ENCODE results near the gene MCM7. TPM values are rescaled to one million over a fixed set of nuclear protein-coding genes. Genes with fewer than 3 reads are reported as not detected.

The MCM7 gene
- total and polyA plus RNA-seq, 2 of the 13 experiments (the other 11 are each of a cell fraction or from before 2014, with no cell fraction given): 84.5 to 214 TPM

- TF ChIP-seq FOXP1 (IDR thresholded peaks at IDR 0.05) (peak; percentile 67), FOXP1 (CRISPR knock-in tag; IDR thresholded peaks at IDR 0.05) (peak; percentile 84), SALL2 (CRISPR knock-in tag; IDR thresholded peaks at IDR 0.05) (no peak), ZNF30 (CRISPR knock-in tag; IDR thresholded peaks at IDR 0.05) (no peak), RARA (CRISPR knock-in tag; IDR thresholded peaks at IDR 0.05) (peak; percentile 75), POLR2A (IDR thresholded peaks at IDR 0.05; ENCODE audit: insufficient read depth in 1 of 2, low read depth in 2 of 2, low read length in 2 of 2) (peak; percentile 17 to 79; a peak in 3 of 4 replicates), ASH2L (IDR thresholded peaks at IDR 0.05; ENCODE audit: insufficient read length, low read depth, low read length) (peak; percentile 64), IRF2 (CRISPR knock-in tag; IDR thresholded peaks at IDR 0.05) (peak; percentile 28; the same call in 1 of the 2 replicates), CHD4 (IDR thresholded peaks at IDR 0.05; ENCODE audit: borderline replicate concordance, low read length) (no peak), ZNF543 (CRISPR knock-in tag; IDR thresholded peaks at IDR 0.05) (0 out of 2 replicates have a peak, but pooled peaks have one; percentile 54), NFE2 (CRISPR knock-in tag; IDR thresholded peaks at IDR 0.05) (no peak), DPF2 (CRISPR knock-in tag; IDR thresholded peaks at IDR 0.05; ENCODE audit: borderline replicate concordance, low read depth) (peak; percentile 65; the same call in 1 of the 2 replicates), SOX6 (IDR thresholded peaks at IDR 0.05) (no peak), SOX6 (CRISPR knock-in tag; IDR thresholded peaks at IDR 0.05) (peak; percentile 84), IRX3 (CRISPR knock-in tag; IDR thresholded peaks at IDR 0.05; ENCODE audit: borderline replicate concordance, low read depth) (no peak), CENPT (CRISPR knock-in tag; IDR thresholded peaks at IDR 0.05; ENCODE audit: low read depth) (no peak), ZNF850 (CRISPR knock-in tag; conservative IDR thresholded peaks at IDR 0.05) (no peak), POLR2G (IDR thresholded peaks at IDR 0.05; ENCODE audit: low read depth, low read length) (peak; percentile 81), ARNT2 (CRISPR knock-in tag; IDR thresholded peaks at IDR 0.05; ENCODE audit: low read depth) (peak; percentile 63; the same call in 1 of the 2 replicates), CHCHD3 (CRISPR knock-in tag; IDR thresholded peaks at IDR 0.05) (no peak), FOXK1 (CRISPR knock-in tag; IDR thresholded peaks at IDR 0.05; ENCODE audit: borderline replicate concordance, low read depth) (peak; percentile 25; the same call in 1 of the 2 replicates), TRIM24 (CRISPR knock-in tag; IDR thresholded peaks at IDR 0.05) (no peak; the same call in 1 of the 2 replicates), MATR3 (CRISPR knock-in tag; IDR thresholded peaks at IDR 0.05) (no peak), ZNF329 (CRISPR knock-in tag; IDR thresholded peaks at IDR 0.05; ENCODE audit: low read depth) (no peak), ZSCAN20 (CRISPR knock-in tag; IDR thresholded peaks at IDR 0.05; ENCODE audit: borderline replicate concordance) (no peak), FOXA3 (CRISPR knock-in tag; IDR thresholded peaks at IDR 0.05) (peak; percentile 86), NR2F2 (IDR thresholded peaks at IDR 0.05; ENCODE audit: borderline replicate concordance, low read depth) (peak; percentile 68), ZBTB25 (CRISPR knock-in tag; IDR thresholded peaks at IDR 0.05) (peak; percentile 42; the same call in 1 of the 2 replicates), ZC3H13 (CRISPR knock-in tag; IDR thresholded peaks at IDR 0.05) (0 out of 2 replicates have a peak, but pooled peaks have one; percentile 51)
- TF ChIP-seq, protein P1, sequence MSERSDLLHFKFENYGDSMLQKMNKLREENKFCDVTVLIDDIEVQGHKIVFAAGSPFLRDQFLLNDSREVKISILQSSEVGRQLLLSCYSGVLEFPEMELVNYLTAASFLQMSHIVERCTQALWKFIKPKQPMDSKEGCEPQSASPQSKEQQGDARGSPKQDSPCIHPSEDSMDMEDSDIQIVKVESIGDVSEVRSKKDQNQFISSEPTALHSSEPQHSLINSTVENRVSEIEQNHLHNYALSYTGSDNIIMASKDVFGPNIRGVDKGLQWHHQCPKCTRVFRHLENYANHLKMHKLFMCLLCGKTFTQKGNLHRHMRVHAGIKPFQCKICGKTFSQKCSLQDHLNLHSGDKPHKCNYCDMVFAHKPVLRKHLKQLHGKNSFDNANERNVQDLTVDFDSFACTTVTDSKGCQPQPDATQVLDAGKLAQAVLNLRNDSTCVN (CRISPR knock-in tag; IDR thresholded peaks at IDR 0.05; ENCODE audit: borderline replicate concordance): peak; percentile 97
- TF ChIP-seq, protein P2, sequence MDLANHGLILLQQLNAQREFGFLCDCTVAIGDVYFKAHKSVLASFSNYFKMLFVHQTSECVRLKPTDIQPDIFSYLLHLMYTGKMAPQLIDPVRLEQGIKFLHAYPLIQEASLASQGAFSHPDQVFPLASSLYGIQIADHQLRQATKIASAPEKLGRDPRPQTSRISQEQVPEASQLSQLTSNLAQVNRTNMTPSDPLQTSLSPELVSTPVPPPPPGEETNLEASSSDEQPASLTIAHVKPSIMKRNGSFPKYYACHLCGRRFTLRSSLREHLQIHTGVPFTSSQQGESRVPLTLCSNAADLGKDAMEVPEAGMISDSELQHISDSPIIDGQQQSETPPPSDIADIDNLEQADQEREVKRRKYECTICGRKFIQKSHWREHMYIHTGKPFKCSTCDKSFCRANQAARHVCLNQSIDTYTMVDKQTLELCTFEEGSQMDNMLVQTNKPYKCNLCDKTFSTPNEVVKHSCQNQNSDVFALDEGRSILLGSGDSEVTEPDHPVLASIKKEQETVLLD (CRISPR knock-in tag; IDR thresholded peaks at IDR 0.05; ENCODE audit: low read depth): no peak
Measured at GRCh38 chr7:100079024-100079560, 22.1 kb downstream of the MCM7 start (continued).

All from HepG2 (cell line).